Tongue (tissue), 2 donors: Measurements from ENCODE around the gene PLP1. TPM values are rescaled to one million over a fixed set of nuclear protein-coding genes. Genes with fewer than 3 reads are reported as not detected.
"Not testable (repeated sequence)": the region's sequence is repeated elsewhere in the genome, so short reads cannot be mapped to it uniquely, and the experiment has no call there.

Experiments
- DNase-seq: peaks from one replicate; pipeline ENCODE4 v3.0.0-alpha.2; 2015
- total RNA-seq: library from RNA; depleted of rRNA; stranded (reverse); fragments of >200 nt; gene quantifications from one replicate; pipeline ENCODE4 v1.2.3, GENCODE V29; 2014

The PLP1 gene
- 84.1 TPM for total RNA-seq

GRCh38 chrX:103776546-103776945 lies at the start of gene PLP1:
TSS of gene PLP1 (plus strand) at chrX:103776840. CDS start at chrX:103776996, 156 bp downstream.
- DNase-seq: peak; percentile 67

GRCh38 chrX:103727115-103727514 lies 49.5 kb upstream of the PLP1 start:
- no peak for DNase-seq

GRCh38 chrX:103729015-103729414 lies 47.6 kb upstream of the PLP1 start:
- DNase-seq: no peak

GRCh38 chrX:103730147-103730795 lies 46.4 kb upstream of the PLP1 start:
- no peak for DNase-seq

GRCh38 chrX:103730796-103731493 lies 45.7 kb upstream of the PLP1 start:
- DNase-seq: peak; percentile 66

GRCh38 chrX:103733017-103733416 lies 43.6 kb upstream of the PLP1 start:
- DNase-seq: no peak

- peak; percentile 36 for DNase-seq
Observed at GRCh38 chrX:103734125-103734760, 42.4 kb upstream of the PLP1 start.

GRCh38 chrX:103737696-103738095 lies 38.9 kb upstream of the PLP1 start:
- no peak for DNase-seq

GRCh38 chrX:103739421-103739820 lies 37.2 kb upstream of the PLP1 start:
- no peak for DNase-seq

GRCh38 chrX:103741879-103742278 lies 34.8 kb upstream of the PLP1 start:
- no peak for DNase-seq

- no peak for DNase-seq
Observed at GRCh38 chrX:103742339-103742738, 34.3 kb upstream of the PLP1 start.

GRCh38 chrX:103747163-103747562 lies 29.5 kb upstream of the PLP1 start:
- DNase-seq: no peak

- DNase-seq: no peak
Observed at GRCh38 chrX:103754401-103754800, 22.2 kb upstream of the PLP1 start.

- peak; percentile 75 for DNase-seq
Observed at GRCh38 chrX:103756736-103757135, 19.9 kb upstream of the PLP1 start.

- no peak for DNase-seq
Observed at GRCh38 chrX:103758555-103758954, 18.1 kb upstream of the PLP1 start.

- not testable (repeated sequence) for DNase-seq
Observed at GRCh38 chrX:103763541-103763940, 13.1 kb upstream of the PLP1 start.

- not testable (repeated sequence) for DNase-seq
Observed at GRCh38 chrX:103766813-103767555, 9.7 kb upstream of the PLP1 start.

GRCh38 chrX:103773445-103773844 lies 3.2 kb upstream of the PLP1 start:
- DNase-seq: no peak

GRCh38 chrX:103774070-103774642 lies 2.5 kb upstream of the PLP1 start:
- DNase-seq: no peak

- DNase-seq: peak; percentile 81
Observed at GRCh38 chrX:103779141-103779789, 2.6 kb downstream of the PLP1 start.

GRCh38 chrX:103780336-103781061 lies 3.9 kb downstream of the PLP1 start:
- DNase-seq: no peak
